Measurements from ENCODE around the gene PTGDS. TPM values are rescaled to one million over a fixed set of nuclear protein-coding genes. Genes with fewer than 3 reads are reported as not detected.

PTGDS gene
- polyA plus RNA-seq, 1 donor from 2014 or later, result 2.0 TPM

DNA sequence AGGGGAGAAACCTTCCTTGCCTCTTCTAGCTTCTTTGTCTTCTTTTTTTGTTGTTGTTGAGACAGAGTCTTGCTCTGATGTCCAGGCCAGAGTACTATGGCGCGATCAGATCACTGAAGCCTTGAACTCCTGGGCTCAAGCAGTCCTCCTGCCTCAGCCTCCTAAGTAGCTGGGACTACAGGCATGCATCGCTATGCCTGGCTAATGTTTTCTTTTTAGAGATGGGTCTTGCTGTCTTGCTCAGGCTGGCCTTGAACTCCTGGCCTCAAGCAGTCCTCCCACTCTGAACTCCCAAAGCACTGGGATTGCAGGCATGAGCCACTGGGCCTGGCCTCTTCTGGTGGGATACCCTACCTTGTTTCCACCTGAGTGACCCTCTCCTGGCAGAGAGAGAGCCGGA, 11.6 kb downstream of the PTGDS start:
- H3F3A ChIP-seq (ENCODE audit: insufficient read depth, low read length, poor library complexity, severe bottlenecking), result no peaks in the 10 kb centered on the region
- H3K9me2 ChIP-seq (ENCODE audit: insufficient read depth, low read length), result no peaks in the 10 kb centered on the region
- H3K4me3 ChIP-seq (ENCODE audit: low read length), result no peak overlapping the region
- no peak for TF ChIP-seq MXI1 (conservative IDR thresholded peaks at IDR 0.05; ENCODE audit: poor library complexity, severe bottlenecking)
- TF ChIP-seq, protein P1, sequence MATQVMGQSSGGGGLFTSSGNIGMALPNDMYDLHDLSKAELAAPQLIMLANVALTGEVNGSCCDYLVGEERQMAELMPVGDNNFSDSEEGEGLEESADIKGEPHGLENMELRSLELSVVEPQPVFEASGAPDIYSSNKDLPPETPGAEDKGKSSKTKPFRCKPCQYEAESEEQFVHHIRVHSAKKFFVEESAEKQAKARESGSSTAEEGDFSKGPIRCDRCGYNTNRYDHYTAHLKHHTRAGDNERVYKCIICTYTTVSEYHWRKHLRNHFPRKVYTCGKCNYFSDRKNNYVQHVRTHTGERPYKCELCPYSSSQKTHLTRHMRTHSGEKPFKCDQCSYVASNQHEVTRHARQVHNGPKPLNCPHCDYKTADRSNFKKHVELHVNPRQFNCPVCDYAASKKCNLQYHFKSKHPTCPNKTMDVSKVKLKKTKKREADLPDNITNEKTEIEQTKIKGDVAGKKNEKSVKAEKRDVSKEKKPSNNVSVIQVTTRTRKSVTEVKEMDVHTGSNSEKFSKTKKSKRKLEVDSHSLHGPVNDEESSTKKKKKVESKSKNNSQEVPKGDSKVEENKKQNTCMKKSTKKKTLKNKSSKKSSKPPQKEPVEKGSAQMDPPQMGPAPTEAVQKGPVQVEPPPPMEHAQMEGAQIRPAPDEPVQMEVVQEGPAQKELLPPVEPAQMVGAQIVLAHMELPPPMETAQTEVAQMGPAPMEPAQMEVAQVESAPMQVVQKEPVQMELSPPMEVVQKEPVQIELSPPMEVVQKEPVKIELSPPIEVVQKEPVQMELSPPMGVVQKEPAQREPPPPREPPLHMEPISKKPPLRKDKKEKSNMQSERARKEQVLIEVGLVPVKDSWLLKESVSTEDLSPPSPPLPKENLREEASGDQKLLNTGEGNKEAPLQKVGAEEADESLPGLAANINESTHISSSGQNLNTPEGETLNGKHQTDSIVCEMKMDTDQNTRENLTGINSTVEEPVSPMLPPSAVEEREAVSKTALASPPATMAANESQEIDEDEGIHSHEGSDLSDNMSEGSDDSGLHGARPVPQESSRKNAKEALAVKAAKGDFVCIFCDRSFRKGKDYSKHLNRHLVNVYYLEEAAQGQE (IDR thresholded peaks at IDR 0.05; ENCODE audit: borderline replicate concordance), result no peak
- TF ChIP-seq EP300 (conservative IDR thresholded peaks at IDR 0.05; ENCODE audit: poor library complexity, severe bottlenecking), result no peak
- no peak for TF ChIP-seq EZH2 (IDR thresholded peaks at IDR 0.05; ENCODE audit: borderline replicate concordance, insufficient read depth, low read length, poor library complexity, severe bottlenecking)
- TF ChIP-seq POLR2AphosphoS5 (IDR thresholded peaks at IDR 0.05), result no peak
- TF ChIP-seq SMC3 (conservative IDR thresholded peaks at IDR 0.05; ENCODE audit: poor library complexity), result no peak
- TF ChIP-seq, protein P2, sequence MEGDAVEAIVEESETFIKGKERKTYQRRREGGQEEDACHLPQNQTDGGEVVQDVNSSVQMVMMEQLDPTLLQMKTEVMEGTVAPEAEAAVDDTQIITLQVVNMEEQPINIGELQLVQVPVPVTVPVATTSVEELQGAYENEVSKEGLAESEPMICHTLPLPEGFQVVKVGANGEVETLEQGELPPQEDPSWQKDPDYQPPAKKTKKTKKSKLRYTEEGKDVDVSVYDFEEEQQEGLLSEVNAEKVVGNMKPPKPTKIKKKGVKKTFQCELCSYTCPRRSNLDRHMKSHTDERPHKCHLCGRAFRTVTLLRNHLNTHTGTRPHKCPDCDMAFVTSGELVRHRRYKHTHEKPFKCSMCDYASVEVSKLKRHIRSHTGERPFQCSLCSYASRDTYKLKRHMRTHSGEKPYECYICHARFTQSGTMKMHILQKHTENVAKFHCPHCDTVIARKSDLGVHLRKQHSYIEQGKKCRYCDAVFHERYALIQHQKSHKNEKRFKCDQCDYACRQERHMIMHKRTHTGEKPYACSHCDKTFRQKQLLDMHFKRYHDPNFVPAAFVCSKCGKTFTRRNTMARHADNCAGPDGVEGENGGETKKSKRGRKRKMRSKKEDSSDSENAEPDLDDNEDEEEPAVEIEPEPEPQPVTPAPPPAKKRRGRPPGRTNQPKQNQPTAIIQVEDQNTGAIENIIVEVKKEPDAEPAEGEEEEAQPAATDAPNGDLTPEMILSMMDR (IDR thresholded peaks at IDR 0.05; ENCODE audit: poor library complexity, severe bottlenecking), result no peak
- TF ChIP-seq RAD21 (conservative IDR thresholded peaks at IDR 0.05), result no peak
- TF ChIP-seq TAF1 (IDR thresholded peaks at IDR 0.05; ENCODE audit: low read depth), result no peak
- H2AFZ ChIP-seq (ENCODE audit: low read depth, low read length), result no peak overlapping the region
- no peaks in the 10 kb centered on the region for H3K9me3 ChIP-seq (ENCODE audit: low read length)
- H3K27me3 ChIP-seq (ENCODE audit: insufficient read depth, low read depth, low read length), result peaks cover 28% of the 10 kb centered on the region
- H3K36me3 ChIP-seq (ENCODE audit: insufficient read depth, low read length), result no peaks in the 10 kb centered on the region
- H3K4me2 ChIP-seq (ENCODE audit: low read length), result no peak overlapping the region
- H3K27ac ChIP-seq (ENCODE audit: low read length), result no peak overlapping the region
- no peaks in the 10 kb centered on the region for H3K79me2 ChIP-seq (replicated peaks; ENCODE audit: insufficient read depth, low read length)
- H4K20me1 ChIP-seq (ENCODE audit: insufficient read depth), result no peaks in the 10 kb centered on the region
- H3K9ac ChIP-seq (ENCODE audit: low read length), result no peak overlapping the region

DNA sequence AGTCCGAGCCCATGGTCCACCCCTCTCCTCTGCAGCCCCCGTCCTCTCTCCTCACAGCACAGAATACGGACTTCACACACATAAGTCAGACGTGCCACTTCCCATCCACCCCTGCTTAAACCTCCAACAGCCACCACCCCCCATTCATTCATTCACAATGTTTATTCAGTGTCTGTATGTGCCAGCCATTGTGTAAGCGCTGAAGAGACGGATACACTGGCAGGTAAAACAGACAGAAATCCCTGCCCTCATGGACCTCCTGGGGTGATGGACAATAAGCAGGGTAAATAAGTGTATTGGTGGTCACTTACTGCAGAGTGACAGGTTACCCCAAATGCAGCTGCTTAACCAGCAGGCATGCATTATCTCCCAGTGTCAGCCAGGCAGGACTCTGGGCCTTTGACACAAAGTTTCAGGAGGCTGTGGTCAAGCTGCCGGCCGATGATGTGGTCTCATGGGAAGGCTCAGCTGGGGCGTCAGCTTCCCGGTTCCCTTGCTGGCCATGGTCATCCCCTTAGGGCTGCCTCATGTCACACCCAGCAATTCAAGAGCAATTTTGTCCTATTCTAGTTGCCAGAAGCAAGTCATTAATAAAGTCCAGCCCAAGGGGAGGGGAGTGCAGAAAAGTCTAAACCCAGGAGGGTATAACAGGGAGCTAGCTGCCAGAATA, 13.1 kb downstream of the PTGDS start:
- H3K9ac ChIP-seq (ENCODE audit: low read length), result no peak overlapping the region
- no peak overlapping the region for H2AFZ ChIP-seq (ENCODE audit: low read depth, low read length)
- H4K20me1 ChIP-seq (ENCODE audit: insufficient read depth), result no peaks in the 10 kb centered on the region
- H3K36me3 ChIP-seq (ENCODE audit: insufficient read depth, low read length), result no peaks in the 10 kb centered on the region
- peaks cover 13% of the 10 kb centered on the region for H3K27me3 ChIP-seq (ENCODE audit: insufficient read depth, low read depth, low read length)
- H3K9me2 ChIP-seq (ENCODE audit: insufficient read depth, low read length), result no peaks in the 10 kb centered on the region
- no peaks in the 10 kb centered on the region for H3F3A ChIP-seq (ENCODE audit: insufficient read depth, low read length, poor library complexity, severe bottlenecking)
- H3K79me2 ChIP-seq (replicated peaks; ENCODE audit: insufficient read depth, low read length), result no peaks in the 10 kb centered on the region
- TF ChIP-seq RAD21 (conservative IDR thresholded peaks at IDR 0.05), result no peak
- TF ChIP-seq, protein P2 (IDR thresholded peaks at IDR 0.05; ENCODE audit: poor library complexity, severe bottlenecking), result no peak
- no peak for TF ChIP-seq MXI1 (conservative IDR thresholded peaks at IDR 0.05; ENCODE audit: poor library complexity, severe bottlenecking)
- TF ChIP-seq POLR2AphosphoS5 (IDR thresholded peaks at IDR 0.05), result no peak
- TF ChIP-seq EZH2 (IDR thresholded peaks at IDR 0.05; ENCODE audit: borderline replicate concordance, insufficient read depth, low read length, poor library complexity, severe bottlenecking), result no peak
- TF ChIP-seq SMC3 (conservative IDR thresholded peaks at IDR 0.05; ENCODE audit: poor library complexity), result no peak
- TF ChIP-seq TAF1 (IDR thresholded peaks at IDR 0.05; ENCODE audit: low read depth), result no peak
- no peak for TF ChIP-seq EP300 (conservative IDR thresholded peaks at IDR 0.05; ENCODE audit: poor library complexity, severe bottlenecking)
- TF ChIP-seq, protein P1 (IDR thresholded peaks at IDR 0.05; ENCODE audit: borderline replicate concordance), result no peak
- H3K4me2 ChIP-seq (ENCODE audit: low read length), result no peak overlapping the region
- no peaks in the 10 kb centered on the region for H3K9me3 ChIP-seq (ENCODE audit: low read length)
- no peak overlapping the region for H3K27ac ChIP-seq (ENCODE audit: low read length)
- no peak overlapping the region for H3K4me3 ChIP-seq (ENCODE audit: low read length)

Measured in neural cell (in vitro differentiated cells).